ENCODE measurements around the gene EIF1AD.
"Not testable (repeated sequence)": the region's sequence is repeated elsewhere in the genome, so short reads cannot be mapped to it uniquely, and the experiment has no call there.

Gene EIF1AD, protein sequence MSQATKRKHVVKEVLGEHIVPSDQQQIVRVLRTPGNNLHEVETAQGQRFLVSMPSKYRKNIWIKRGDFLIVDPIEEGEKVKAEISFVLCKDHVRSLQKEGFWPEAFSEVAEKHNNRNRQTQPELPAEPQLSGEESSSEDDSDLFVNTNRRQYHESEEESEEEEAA

GRCh38 chr11:66001942-66002647 is at the start of gene EIF1AD, which contains the start of gene BANF1:
Gene EIF1AD (minus strand): TSS chr11:66002157. CDS start chr11:66000389, 1,768 bp downstream.
Gene BANF1 (plus strand): TSS chr11:66002503. CDS start chr11:66003251, 748 bp downstream.
- DNase-seq (peak; percentile 92), ATAC-seq (peak; percentile 91)

DNA sequence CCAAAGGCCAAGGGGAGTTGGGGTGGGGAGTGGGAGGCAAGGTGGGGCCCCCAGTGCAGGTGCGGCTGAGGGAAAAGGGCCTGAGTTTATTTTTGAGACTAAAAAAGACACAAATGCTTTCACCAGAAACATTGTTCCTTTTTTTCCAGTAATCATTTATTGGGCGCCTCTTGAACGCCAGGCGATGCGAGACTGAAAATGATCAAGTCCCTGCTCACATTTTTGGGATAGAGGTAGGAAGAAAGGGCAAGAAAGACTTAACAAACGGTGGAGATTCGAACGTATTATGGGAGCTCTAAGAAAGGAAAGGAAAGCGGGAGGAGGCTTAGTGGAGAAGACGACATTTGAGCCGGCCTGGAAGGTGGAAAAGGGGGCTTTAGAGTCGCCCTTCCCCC is 49.4 kb upstream of the EIF1AD start:
- no peak for ATAC-seq
- DNase-seq = no peak

DNA sequence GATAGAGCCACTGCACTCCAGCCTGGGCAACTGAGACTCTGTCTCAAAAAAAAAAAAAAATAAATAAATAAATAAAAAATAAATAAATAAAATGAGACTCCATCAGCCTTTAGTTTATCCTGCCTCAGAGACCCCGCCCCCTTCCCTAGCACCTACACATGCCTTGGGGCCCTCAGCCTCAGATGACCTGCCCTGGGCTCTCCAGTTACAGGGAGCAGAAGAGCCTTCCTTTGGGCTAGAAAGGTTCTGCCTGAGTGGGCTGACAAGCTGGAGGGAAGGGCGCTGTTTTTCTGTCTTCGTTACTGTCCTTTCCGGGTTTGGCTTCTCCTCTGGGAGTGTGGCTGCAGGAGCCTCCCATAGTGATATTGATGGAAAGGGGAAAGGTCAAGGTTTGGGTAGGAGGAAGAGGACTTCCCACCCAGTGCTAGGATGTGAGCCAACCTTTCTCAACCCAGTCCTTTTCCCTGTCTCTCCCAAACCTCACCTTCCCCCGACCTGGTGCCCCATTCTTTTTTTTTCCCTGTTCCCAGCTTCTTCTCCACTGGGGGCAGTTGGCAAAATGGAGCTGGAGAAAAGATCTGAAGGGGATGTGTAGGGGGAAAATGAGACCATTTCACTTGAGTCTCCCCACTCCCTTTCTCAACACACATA is 48.7 kb upstream of the EIF1AD start:
- ATAC-seq = no peak
- no peak for DNase-seq

- ATAC-seq (no peak), DNase-seq (no peak)
Observed at GRCh38 chr11:66048547-66049323, 46.8 kb upstream of the EIF1AD start, which contains the start of gene GAL3ST3. Gene GAL3ST3 (minus strand): TSS chr11:66049161. CDS start chr11:66045415, 3,746 bp downstream.

GRCh38 chr11:66047541-66048365 is 45.8 kb upstream of the EIF1AD start:
- no peak for DNase-seq

GRCh38 chr11:66046901-66047300 is 44.9 kb upstream of the EIF1AD start:
- DNase-seq (no peak), ATAC-seq (no peak)

More at GRCh38 chr11:66047541-66048365, 45.8 kb upstream of the EIF1AD start:
- ATAC-seq = no peak

DNA sequence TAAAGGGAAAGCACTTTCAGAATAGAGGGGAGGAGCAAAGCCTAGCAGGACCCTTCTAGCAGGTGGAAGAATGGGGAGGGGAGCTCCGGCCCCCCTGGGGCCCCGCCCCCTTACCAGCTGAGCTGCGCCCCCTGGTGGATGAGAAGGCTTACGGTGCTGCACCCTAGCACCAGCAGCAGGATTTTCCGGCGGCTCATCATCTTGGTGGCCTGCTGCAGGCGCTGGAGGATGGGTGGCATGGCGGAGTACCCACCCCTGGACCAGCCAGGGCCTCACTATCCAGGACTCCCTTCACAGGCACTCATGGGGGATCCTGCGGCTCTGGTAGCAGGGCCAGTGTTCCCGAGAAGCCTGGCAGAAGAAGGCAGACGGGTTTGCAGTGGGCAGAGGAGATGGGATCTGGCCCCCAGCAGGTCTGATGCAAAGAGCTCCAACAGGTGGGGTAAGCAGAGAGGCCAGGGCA is 43.3 kb upstream of the EIF1AD start:
- DNase-seq (peak; percentile 90), ATAC-seq (peak; percentile 91)

- ATAC-seq (peak; percentile 62), DNase-seq (no peak)
Observed at GRCh38 chr11:66044757-66045156, 42.8 kb upstream of the EIF1AD start.

GRCh38 chr11:66042996-66043906 is 41.3 kb upstream of the EIF1AD start:
- ATAC-seq = no peak
- DNase-seq = no peak

DNA sequence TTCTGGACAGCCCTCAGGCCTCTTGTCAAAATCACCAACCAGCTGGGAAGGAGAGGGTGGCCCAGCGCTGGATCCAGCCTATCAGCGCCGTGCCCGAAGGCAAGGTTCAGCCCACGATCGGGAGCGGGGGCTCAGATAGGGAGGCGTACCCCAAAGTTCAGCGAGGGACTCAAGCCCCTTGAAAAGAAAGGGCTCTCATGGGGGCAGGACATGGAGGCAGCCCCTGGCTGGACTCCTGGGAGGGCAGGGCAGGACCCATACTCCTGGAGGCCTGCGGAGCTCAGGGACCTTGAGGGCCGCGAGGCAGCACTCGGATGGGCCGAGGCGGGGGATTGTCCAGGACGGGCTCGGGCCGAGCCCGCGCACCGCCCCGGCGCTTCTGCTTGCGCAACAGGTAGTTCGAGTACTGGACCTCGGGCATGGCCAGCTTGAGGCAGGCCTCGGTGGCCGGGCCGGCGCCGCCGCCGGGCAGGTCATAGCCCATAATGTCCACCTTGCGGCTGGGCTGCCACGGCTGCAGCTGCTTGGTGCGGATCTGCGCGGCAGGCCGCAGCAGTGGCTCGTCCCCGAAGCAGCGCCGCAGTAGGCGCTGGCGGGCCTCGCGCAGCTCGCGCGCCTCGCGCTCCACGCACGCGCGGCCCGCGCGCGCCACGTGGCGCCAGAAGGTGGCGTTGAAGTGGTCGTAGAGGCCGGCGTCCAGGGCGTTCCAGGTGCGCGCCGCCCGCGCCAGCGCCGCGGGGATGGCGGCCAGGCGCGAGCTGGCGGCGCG is 40.5 kb upstream of the EIF1AD start:
- no peak for DNase-seq
- ATAC-seq = no peak

GRCh38 chr11:66039765-66040164 is 37.8 kb upstream of the EIF1AD start:
- DNase-seq = no peak
- ATAC-seq = no peak

- DNase-seq (no peak), ATAC-seq (no peak)
Observed at GRCh38 chr11:66037327-66037726, 35.4 kb upstream of the EIF1AD start.

DNA sequence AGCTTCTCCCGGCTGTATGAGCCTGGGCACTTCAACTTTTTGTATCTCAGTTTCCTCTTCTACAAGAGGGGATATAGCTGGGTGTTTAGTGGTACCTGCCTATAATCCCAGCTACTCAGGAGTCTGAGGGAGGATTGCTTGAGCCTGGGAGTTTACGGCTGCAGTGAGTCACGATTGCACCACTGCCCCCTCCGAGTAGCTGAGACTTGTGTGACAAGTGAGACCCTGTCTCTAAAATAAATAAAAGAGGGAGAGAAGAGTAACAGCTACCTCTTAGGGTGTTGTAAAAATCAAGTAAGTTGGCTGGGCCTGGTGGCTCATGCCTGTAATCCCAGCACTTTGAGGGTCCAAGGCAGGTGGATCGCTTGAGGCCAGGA is 34.4 kb upstream of the EIF1AD start:
- no peak for ATAC-seq
- no peak for DNase-seq

- DNase-seq (no peak), ATAC-seq (no peak)
Observed at GRCh38 chr11:66035653-66036333, 33.8 kb upstream of the EIF1AD start.

- no peak for ATAC-seq
- DNase-seq = no peak
Observed at GRCh38 chr11:66032957-66033735, 31.2 kb upstream of the EIF1AD start.

DNA sequence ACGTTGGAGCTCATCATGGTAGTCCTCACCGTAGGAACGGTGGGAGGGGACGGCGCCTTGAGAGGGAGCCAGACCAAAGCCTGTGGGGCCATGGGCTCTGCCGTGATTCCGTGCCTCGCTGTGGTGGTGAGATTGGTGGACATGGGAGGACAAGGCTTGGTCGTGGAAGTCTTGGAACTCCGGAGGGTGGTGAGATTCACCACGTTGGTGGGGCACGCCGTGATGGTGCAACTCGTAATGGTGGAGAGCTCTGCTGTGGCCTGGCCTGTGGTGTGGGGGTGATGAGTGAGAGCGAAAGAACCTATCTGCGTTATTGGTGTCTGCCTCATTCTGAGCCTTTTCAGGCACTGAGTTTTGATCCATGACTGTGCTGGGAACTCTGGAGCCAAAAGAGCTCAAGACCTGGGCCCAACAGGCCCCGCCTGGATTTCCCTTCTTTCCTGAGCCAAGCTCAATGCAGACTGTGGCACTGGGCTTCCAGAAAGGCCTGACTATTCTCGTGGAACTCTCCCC is 24.1 kb upstream of the EIF1AD start, which contains the start of gene CATSPER1:
Gene CATSPER1 (minus strand): TSS at position 463 of the 513 bp plus-strand sequence. CDS start 100 bp downstream, at position 363.
- ATAC-seq (no peak), DNase-seq (no peak)

- not testable (repeated sequence) for DNase-seq, ATAC-seq
Observed at GRCh38 chr11:66023186-66023440, 21.2 kb upstream of the EIF1AD start.

Measured in stimulated activated naive CD8-positive, alpha-beta T cell treated with anti-CD3 and anti-CD28 coated beads, Interleukin-15, Interleukin-2, amounts not matched to agents 100 U/mL and 50 U/mL, for 24 hours (primary cell).